GM12878 (cell line): ENCODE results near the gene MYLK3. TPM values are rescaled to one million over a fixed set of nuclear protein-coding genes. Genes with fewer than 3 reads are reported as not detected.

ENCODE experiments used
- BHLHE40 ChIP-seq, 2 experiments: fragments of 450-650 bp in 1 of 2; IDR thresholded peaks; 2 replicates each; pipeline ENCODE4 v1.6.1; 2011 to 2017; ENCODE audit warnings: low read depth in 2 of 2, borderline replicate concordance in 1 of 2, improper control_type of control experiment in 1 of 2, low read length in 1 of 2, mild to moderate bottlenecking in 1 of 2
- CHD2 ChIP-seq: IDR thresholded peaks from 2 replicates; pipeline ENCODE4 v1.6.1; 2011; ENCODE audit warnings: low read depth, low read length, improper control_type of control experiment, borderline replicate concordance
- EP300 ChIP-seq, 2 experiments: fragments of 150-350 bp in 1 of 2; IDR thresholded peaks; 2 replicates each; pipeline ENCODE4 v1.6.1; 2011 to 2012; ENCODE audit warnings: low read depth in 2 of 2, low read length in 2 of 2, borderline replicate concordance in 1 of 2, improper control_type of control experiment in 1 of 2, inconsistent platforms in 1 of 2; ENCODE audit not compliant: control insufficient read depth in 1 of 2
- ESRRA ChIP-seq: IDR thresholded peaks from 2 replicates; pipeline ENCODE4 v1.6.1; 2012; ENCODE audit warnings: mild to moderate bottlenecking, low read length, improper control_type of control experiment
- LARP7 ChIP-seq: fragments of 450-650 bp; IDR thresholded peaks from 2 replicates; pipeline ENCODE4 v1.6.1; 2017; ENCODE audit warnings: mild to moderate bottlenecking
- MEF2A ChIP-seq: IDR thresholded peaks from 2 replicates; pipeline ENCODE4 v1.6.1; 2011; ENCODE audit warnings: low read depth, mild to moderate bottlenecking, low read length, moderate library complexity; ENCODE audit not compliant: insufficient read depth
- MXI1 ChIP-seq: fragments of 150-350 bp; IDR thresholded peaks from 2 replicates; pipeline ENCODE4 v1.6.1; 2011; ENCODE audit warnings: low read depth, mild to moderate bottlenecking, inconsistent platforms, low read length, improper control_type of control experiment
- MYB ChIP-seq: fragments of 150-350 bp; IDR thresholded peaks from 2 replicates; pipeline ENCODE4 v1.6.1; 2014; ENCODE audit warnings: mild to moderate bottlenecking, low read depth, low read length, borderline replicate concordance
- NBN ChIP-seq: fragments of 450-650 bp; IDR thresholded peaks from 2 replicates; pipeline ENCODE4 v1.6.1; 2016
- NR2C2 ChIP-seq: IDR thresholded peaks from 2 replicates; pipeline ENCODE4 v1.6.1; 2011; ENCODE audit warnings: borderline replicate concordance, low read depth; ENCODE audit not compliant: control insufficient read depth, insufficient read length
- POU2F2 ChIP-seq: IDR thresholded peaks from 3 replicates; pipeline ENCODE4 v1.6.1; 2011; ENCODE audit warnings: low read depth, mild to moderate bottlenecking, low read length, borderline replicate concordance
- RAD51 ChIP-seq: fragments of 450-650 bp; IDR thresholded peaks from 2 replicates; pipeline ENCODE4 v1.6.1; 2016; ENCODE audit warnings: moderate library complexity, mild to moderate bottlenecking, inconsistent platforms
- SREBF1 ChIP-seq: IDR thresholded peaks from 2 replicates; pipeline ENCODE4 v1.6.1; 2012; ENCODE audit warnings: mild to moderate bottlenecking, low read length
- TCF12 ChIP-seq: IDR thresholded peaks from 2 replicates; pipeline ENCODE4 v1.6.1; 2011; ENCODE audit warnings: low read depth, mild to moderate bottlenecking, low read length
- TCF7 ChIP-seq: IDR thresholded peaks from 2 replicates; pipeline ENCODE4 v1.6.1; 2014; ENCODE audit warnings: antibody characterized with exemption, borderline replicate concordance
- ZNF622 ChIP-seq: fragments of 450-650 bp; IDR thresholded peaks from 2 replicates; pipeline ENCODE4 v1.6.1; 2017; ENCODE audit warnings: mild to moderate bottlenecking, inconsistent platforms
- polyA plus RNA-seq, 11 experiments: library from polyadenylated mRNA; depleted of rRNA in 4 of 11; unstranded in 6 of 11; stranded (reverse) in 5 of 11; fragments of >200 nt; fragmentation: Nextera tagmentation in 4 of 11; fragmentation: Illumina TruSeq in 1 of 11; extraction: Ambion mirVana in 4 of 11; extraction: Trizol in 1 of 11; gene quantifications; 1 replicate in 1 of 11; 2 replicates in 10 of 11; pipeline versions ENCODE4 v1.2.1 to v1.2.3, GENCODE V29; 2011 to 2016; ENCODE audit warnings: inconsistent platforms in 2 of 11, missing spikeins in 2 of 11, low read depth in 1 of 11
- total RNA-seq, 4 experiments: library from RNA; depleted of rRNA in 3 of 4; stranded (reverse); fragments of >200 nt in 3 of 4; fragmentation: Illumina TruSeq in 1 of 4; extraction: Trizol in 1 of 4; gene quantifications; 2 replicates each; pipeline versions ENCODE4 v1.2.1 to v1.2.3, GENCODE V29; 2013 to 2021
- TF ChIP-seq, protein P1 (sequence below): fragments of 450-650 bp; IDR thresholded peaks from 2 replicates; pipeline ENCODE4 v1.6.1; 2017; ENCODE audit warnings: mild to moderate bottlenecking, moderate library complexity
- TF ChIP-seq, protein P2 (sequence below): IDR thresholded peaks from 2 replicates; pipeline ENCODE4 v1.6.1; 2012; ENCODE audit warnings: low read depth, low read length, improper control_type of control experiment
- TF ChIP-seq, protein P3 (sequence below): fragments of 450-650 bp; IDR thresholded peaks from 2 replicates; pipeline ENCODE4 v1.6.1; 2017; ENCODE audit warnings: low read depth, mild to moderate bottlenecking, moderate library complexity
- TF ChIP-seq, protein P4 (sequence below): fragments of 450-650 bp; formaldehyde crosslinking; IDR thresholded peaks from 2 replicates; pipeline ENCODE4 v1.4.0; 2020; ENCODE audit warnings: mild to moderate bottlenecking, moderate library complexity

The MYLK3 gene
- total and polyA plus RNA-seq, 10 of the 15 experiments (the other 5 are each of a cell fraction or from before 2014, with no cell fraction given) = 0.02 to 0.46 (median 0.17) TPM

DNA sequence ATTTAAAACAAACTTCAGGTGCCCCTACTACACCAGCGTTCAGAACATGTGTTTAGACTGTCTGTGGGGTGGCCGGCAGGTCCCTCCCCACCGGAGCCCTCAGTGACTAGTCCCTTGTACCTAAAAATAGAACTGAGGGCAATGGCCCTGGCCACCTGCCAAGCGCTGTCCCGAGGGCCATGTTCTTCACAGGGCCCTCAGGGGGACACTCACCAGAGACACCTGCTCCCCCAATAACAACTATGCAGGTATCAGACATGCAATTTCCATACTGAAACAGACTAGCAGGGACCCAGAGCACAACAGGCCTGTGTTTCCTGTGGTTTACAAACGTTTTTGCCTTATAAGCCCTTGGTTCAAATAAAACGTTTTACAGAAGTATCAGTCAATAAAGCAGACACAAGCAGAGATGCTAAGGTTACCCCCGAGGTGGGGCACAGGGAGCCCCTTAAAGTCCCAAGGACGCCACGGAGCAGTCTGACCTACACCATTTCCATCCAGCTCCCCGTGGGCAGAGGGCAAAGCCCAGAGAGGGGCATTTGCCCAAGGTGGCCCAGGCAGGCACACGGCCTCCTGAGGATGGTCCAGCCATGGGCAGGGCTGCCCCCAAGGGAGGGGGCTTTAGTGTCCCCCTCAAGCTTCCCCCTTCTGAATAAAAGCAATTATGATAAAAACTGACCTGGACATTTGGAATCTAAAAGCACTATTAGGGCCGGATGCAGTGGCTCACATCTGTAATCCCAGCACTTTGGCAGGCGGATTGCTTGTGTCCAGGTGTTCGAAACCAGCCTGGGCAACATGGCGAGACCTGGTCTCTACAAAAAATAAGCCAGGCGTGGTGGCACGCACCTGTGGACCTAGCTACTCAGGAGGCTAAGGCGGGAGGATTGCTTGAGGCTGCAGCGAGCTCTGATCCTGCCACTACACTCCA, 896 bp upstream of the MYLK3 start (continued):
- TF ChIP-seq, protein P1, sequence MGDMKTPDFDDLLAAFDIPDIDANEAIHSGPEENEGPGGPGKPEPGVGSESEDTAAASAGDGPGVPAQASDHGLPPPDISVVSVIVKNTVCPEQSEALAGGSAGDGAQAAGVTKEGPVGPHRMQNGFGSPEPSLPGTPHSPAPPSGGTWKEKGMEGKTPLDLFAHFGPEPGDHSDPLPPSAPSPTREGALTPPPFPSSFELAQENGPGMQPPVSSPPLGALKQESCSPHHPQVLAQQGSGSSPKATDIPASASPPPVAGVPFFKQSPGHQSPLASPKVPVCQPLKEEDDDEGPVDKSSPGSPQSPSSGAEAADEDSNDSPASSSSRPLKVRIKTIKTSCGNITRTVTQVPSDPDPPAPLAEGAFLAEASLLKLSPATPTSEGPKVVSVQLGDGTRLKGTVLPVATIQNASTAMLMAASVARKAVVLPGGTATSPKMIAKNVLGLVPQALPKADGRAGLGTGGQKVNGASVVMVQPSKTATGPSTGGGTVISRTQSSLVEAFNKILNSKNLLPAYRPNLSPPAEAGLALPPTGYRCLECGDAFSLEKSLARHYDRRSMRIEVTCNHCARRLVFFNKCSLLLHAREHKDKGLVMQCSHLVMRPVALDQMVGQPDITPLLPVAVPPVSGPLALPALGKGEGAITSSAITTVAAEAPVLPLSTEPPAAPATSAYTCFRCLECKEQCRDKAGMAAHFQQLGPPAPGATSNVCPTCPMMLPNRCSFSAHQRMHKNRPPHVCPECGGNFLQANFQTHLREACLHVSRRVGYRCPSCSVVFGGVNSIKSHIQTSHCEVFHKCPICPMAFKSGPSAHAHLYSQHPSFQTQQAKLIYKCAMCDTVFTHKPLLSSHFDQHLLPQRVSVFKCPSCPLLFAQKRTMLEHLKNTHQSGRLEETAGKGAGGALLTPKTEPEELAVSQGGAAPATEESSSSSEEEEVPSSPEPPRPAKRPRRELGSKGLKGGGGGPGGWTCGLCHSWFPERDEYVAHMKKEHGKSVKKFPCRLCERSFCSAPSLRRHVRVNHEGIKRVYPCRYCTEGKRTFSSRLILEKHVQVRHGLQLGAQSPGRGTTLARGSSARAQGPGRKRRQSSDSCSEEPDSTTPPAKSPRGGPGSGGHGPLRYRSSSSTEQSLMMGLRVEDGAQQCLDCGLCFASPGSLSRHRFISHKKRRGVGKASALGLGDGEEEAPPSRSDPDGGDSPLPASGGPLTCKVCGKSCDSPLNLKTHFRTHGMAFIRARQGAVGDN = no peak
- TF ChIP-seq CHD2 (no peak), NR2C2 (no peak), ESRRA (no peak), POU2F2 (no peak), TCF7 (no peak), RAD51 (no peak), SREBF1 (no peak), NBN (no peak), EP300 (IDR thresholded peaks at IDR 0.05; ENCODE audit: borderline replicate concordance in 1 of 2, control insufficient read depth in 1 of 2, low read depth in 2 of 2, low read length in 2 of 2) (peak in 1 of 2 experiments; percentile 35; a peak in 1 of 4 replicates), MYB (no peak), MEF2A (0 out of 2 replicates have a peak, but pooled peaks have one; percentile 50), ZNF622 (no peak), MXI1 (no peak), TCF12 (no peak), LARP7 (no peak), BHLHE40 (IDR thresholded peaks at IDR 0.05; ENCODE audit: borderline replicate concordance in 1 of 2, low read depth in 2 of 2, low read length in 1 of 2) (no peak)
- TF ChIP-seq, protein P2, sequence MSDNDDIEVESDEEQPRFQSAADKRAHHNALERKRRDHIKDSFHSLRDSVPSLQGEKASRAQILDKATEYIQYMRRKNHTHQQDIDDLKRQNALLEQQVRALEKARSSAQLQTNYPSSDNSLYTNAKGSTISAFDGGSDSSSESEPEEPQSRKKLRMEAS = no peak
- TF ChIP-seq, protein P3, sequence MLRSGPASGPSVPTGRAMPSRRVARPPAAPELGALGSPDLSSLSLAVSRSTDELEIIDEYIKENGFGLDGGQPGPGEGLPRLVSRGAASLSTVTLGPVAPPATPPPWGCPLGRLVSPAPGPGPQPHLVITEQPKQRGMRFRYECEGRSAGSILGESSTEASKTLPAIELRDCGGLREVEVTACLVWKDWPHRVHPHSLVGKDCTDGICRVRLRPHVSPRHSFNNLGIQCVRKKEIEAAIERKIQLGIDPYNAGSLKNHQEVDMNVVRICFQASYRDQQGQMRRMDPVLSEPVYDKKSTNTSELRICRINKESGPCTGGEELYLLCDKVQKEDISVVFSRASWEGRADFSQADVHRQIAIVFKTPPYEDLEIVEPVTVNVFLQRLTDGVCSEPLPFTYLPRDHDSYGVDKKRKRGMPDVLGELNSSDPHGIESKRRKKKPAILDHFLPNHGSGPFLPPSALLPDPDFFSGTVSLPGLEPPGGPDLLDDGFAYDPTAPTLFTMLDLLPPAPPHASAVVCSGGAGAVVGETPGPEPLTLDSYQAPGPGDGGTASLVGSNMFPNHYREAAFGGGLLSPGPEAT = no peak
- TF ChIP-seq, protein P4, sequence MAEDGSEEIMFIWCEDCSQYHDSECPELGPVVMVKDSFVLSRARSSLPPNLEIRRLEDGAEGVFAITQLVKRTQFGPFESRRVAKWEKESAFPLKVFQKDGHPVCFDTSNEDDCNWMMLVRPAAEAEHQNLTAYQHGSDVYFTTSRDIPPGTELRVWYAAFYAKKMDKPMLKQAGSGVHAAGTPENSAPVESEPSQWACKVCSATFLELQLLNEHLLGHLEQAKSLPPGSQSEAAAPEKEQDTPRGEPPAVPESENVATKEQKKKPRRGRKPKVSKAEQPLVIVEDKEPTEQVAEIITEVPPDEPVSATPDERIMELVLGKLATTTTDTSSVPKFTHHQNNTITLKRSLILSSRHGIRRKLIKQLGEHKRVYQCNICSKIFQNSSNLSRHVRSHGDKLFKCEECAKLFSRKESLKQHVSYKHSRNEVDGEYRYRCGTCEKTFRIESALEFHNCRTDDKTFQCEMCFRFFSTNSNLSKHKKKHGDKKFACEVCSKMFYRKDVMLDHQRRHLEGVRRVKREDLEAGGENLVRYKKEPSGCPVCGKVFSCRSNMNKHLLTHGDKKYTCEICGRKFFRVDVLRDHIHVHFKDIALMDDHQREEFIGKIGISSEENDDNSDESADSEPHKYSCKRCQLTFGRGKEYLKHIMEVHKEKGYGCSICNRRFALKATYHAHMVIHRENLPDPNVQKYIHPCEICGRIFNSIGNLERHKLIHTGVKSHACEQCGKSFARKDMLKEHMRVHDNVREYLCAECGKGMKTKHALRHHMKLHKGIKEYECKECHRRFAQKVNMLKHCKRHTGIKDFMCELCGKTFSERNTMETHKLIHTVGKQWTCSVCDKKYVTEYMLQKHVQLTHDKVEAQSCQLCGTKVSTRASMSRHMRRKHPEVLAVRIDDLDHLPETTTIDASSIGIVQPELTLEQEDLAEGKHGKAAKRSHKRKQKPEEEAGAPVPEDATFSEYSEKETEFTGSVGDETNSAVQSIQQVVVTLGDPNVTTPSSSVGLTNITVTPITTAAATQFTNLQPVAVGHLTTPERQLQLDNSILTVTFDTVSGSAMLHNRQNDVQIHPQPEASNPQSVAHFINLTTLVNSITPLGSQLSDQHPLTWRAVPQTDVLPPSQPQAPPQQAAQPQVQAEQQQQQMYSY (CRISPR knock-in tag) = no peak
